Hematopoietic multipotent progenitor cell treated with erythropoietin and hydrocortisone succinate and interleukin-3 and kit ligand, for 15 days (in vitro differentiated cells): Measurements from ENCODE around the gene RYR2.

Experiments used
- DNase-seq: peaks from one replicate; pipeline ENCODE4 v3.0.0-alpha.2; 2015; ENCODE audit warnings: low spot score

The RYR2 gene

DNA sequence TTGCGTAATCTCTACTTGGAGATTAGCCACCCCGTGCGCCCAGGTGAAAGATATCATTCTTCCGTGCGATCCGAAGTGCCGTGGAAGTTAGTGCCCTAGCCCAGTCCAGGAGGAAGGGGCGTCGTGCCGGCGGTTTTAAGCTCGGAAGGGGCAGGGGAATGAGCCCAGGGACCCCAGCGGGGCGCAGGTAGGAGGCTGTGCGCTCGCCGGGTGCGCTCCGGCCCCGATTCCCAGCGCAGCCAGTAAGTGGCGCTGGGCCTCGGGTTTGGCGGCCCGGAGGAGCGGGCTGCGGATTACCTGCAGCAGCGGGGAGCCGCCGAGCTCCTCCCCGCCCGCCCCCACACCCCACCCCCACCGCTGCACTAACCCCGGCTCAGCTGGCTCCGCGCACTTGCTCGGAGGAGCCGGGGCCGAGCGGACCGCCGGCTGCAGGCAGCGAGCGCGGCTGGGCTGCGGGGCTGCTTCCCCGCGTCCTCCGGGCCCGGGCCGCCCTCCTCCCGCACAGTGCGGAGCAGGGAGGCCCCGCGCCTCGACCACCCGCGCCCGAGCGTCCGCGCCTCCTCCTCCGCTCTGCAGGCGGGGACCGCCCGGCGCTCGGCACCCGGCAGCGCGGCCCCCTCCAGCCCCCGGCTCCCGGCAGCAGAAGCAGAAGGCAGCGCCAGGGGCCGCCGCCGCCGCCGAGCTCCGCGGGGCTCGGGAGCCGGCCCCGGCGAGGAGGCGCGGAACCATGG lies at the start of gene RYR2:
TSS of gene RYR2 (plus strand) at position 390 of the 731 bp plus-strand sequence. CDS start at position 728, 338 bp downstream.
- DNase-seq, result no peak

DNA sequence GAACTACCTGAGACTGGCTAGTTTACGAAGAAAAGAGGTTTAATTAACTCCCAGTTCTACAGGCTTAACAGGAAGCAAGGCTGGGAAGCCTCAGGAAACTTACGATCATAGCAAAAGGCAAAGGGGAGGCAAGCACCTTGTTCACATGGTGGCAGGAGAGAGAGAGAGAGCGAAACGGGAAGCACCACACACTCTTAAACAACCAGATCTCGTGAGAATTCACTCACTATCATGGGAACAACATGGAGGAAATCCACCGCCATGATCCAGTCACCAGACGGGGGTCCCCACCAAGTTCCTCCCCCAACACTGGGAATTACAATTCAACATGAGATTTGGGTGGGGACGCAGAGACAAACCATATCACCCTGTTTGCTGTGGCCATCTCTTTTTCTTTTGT lies 49.5 kb upstream of the RYR2 start:
- no peak for DNase-seq

DNA sequence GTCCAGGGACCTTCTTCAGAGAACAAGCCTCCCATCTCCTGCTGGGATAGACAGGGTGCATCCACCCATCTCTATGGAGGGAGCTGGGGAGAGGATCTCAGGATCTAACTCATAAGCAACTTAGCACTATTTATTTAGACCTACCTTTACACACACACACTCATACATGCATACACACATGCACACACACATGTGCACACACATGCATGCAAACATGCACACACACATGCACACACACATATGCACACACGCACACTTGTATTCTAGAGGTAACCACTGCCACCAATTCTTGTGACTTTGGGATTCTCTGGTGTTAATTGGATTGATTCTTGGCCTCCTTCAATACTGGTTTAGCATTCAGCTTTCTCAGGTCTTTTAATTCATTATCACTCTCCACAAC lies 47.5 kb upstream of the RYR2 start:
- no peak for DNase-seq

DNA sequence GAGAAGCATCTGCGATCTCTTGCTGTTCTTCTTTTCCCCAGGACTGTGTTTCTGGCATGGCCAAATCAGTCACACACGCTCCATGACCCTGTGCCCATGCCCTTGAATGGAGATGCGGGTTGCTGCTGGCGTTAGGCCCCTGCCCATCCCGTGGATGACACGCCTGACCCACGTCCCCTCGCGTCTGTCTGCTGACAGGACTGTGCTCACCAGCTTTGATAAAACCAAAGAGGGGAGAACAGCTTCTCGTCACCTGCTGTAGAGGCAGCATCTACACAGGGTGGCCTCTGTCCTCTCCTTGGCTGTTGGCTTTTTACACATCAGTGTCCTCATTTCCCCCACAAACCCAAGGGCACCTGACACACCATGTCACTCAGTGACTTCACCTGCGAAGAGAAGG lies 44.6 kb upstream of the RYR2 start:
- DNase-seq, result no peak

DNA sequence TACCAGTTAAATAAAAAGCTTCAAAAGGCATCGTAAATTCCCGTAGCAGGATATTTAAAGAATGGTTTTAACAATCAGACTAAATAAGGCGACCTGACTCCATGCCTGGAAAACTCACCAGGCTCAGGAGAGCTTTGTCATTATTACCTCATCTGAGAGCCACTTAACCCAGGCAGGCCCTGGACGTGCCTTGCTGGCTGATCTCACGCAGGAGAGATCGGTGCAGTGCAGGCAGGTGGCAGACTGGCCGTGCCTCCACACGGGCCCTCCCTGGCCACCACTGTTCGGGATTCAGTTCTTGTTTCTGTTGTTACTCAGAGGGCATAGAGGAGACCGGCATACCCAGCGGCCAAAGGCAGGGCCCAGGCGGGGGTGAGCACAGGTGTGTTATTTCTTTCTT lies 44.1 kb upstream of the RYR2 start:
- no peak for DNase-seq

DNA sequence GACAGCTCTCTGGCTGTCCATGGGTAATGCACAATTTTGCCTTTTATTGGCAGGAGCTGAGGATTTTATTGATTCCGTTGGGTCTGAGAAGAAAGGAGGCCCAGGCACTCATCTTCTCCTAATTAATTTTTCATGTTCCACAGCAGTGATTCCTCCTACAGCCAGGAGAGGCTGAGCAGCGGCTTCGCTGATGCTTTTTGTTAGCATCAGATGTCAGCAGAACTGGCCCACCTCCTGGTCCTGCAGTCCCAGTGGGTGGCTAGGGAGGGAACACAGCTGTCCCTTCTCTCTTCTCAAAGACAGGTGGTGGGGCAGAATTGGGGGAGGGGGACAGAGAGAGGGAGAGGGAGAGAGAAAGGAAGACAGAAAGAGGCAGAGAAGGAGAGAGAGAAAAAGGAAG lies 43.4 kb upstream of the RYR2 start:
- no peak for DNase-seq

DNA sequence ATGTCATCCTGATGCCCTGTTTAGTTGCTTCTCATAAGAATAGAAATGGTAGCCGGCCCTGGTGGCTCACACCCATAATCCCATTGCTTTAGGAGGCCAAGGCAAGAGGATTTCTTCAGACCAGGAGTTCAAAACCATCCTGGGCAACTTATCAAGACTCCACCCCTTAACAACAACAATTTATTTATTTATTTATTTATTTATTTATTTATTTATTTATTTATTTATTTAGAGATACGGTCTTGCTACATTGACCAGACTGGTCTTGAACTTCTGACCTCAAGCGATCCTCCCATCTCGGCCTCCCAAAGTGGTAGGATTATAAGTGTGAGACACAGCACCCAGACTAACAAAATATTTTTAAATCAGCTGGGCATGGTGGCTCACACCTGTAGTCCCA lies 41.8 kb upstream of the RYR2 start:
- no peak for DNase-seq

DNA sequence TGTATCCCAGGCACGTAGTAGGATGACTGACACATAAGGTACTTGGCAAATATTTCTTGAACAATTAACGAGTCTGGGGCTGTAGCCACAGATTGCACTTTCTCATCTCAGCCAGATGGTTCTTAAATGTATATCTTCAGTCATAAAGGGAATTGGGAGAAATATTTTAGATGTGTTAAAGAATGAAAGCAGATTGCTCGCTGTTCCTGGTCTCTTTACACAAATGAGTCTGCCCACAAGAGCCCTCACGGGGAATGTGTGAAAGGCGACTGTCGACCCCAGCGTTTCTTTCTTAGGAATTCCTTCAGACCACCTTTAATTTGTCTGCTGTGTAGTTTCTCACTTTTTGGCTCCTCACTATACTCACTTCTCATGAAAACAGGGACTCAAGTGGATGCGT lies 38.5 kb upstream of the RYR2 start:
- DNase-seq, result no peak

DNA sequence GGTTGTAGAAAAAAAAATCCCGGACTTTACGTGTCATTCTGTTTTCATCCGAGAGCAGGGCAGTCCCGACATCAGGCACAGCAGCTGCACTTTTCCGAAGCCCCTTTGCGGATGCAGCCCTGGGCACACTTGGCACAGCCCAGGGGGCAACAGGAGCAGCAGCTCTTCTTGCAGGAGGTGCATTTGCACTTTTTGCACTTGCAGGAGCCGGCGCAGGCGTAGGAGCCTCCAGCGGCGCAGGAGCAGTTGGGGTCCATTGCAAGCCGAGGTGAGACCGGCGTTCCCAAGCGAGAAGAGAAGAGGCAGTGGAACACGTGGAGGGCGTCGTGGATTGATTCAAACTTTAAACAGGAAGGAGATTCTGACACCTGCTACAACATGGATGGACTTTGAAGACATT lies 37.9 kb upstream of the RYR2 start, which contains the start of gene MT1HL1:
TSS of gene MT1HL1 (minus strand) at position 326 of the 400 bp plus-strand sequence. CDS start at position 257, 69 bp downstream.
- DNase-seq, result no peak

DNA sequence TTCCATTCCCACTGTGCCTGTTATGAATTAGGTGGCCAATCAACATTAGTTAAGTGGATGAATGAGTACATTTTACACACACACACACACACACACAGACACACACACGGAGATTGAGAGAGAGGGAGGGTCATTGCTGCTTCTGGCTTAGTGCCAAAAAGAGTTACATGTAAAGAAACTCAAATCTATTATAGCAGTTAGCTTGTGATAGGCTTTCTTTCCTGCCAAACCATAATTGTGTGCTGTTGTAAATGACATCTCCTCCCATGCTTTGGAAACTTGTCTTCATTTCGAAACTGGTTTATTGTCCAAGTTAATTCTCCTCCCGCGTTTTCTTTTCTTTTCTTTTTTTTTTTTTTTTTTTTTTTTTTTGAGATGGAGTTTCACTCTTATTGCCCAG lies 36.3 kb upstream of the RYR2 start:
- DNase-seq, result no peak

DNA sequence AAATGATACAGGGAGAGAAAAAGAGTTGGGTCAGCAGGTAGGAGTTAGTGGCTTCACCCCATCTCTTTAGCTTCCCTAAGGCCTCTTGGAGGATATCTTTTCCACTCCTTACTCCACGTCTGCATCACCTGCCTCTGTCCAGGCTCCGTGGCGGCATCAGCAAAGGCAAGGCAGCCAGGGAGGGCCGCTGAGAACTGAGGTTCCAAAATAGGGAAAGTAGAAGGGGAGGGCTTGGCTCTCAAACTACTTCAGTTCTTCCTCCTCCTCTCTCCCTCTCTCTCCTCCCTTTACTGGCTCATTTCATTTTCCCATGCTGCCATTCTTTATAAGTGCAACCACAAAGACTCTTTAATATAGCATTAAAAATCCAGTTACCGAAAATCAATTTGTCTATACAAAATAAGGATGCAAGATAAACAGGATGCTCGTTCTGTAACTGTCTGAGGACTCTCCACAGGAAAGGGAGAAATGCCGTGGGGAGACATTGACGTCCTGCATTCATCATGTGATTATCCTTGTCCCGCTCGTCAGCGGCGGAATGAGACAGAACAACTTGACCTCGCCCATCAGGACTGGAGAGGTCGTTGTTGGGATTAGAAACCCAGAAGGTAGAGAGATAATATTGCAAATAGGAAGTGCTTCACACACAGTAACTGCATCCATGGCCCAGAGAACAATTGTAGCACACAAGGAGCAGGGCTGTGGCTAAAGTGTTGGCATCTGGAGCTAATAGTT lies 34.7 kb upstream of the RYR2 start:
- no peak for DNase-seq

DNA sequence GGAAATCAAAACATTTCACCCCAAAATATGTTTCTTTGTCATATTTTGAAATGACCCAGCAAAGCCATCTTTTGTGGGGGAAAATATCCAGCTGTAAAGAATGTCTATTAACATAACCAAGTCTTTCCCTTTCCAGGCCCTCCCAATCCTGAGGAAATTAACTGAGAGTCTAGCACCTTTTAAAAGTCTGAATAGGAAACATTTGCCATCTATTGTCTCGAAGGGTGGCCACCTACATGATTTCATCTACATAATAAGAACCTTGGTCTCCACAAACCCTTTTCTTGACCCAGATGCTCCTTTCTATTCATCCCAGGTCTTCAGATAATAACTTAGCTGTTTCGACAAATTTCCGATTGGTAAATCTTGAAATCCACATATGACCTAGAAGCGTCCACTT lies 32.4 kb upstream of the RYR2 start:
- no peak for DNase-seq

DNA sequence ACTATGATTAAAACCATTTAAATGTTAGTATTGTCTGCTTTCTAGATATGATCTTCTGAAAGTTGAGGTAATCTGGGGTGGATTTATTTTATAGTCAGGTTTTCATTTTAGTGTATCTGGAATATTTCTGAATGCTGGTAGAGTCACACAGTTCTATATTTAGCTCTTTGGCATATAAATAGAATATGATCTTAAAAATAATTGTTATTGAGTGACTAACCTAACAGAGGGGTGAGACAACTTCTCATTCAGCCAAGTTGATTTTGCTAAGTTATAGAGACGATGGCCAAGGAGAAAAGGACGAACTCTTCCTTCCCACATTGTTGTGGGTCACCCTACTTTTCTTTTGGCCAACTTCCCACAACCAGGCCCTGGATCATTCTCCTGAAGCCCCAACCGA lies 30.6 kb upstream of the RYR2 start:
- no peak for DNase-seq

DNA sequence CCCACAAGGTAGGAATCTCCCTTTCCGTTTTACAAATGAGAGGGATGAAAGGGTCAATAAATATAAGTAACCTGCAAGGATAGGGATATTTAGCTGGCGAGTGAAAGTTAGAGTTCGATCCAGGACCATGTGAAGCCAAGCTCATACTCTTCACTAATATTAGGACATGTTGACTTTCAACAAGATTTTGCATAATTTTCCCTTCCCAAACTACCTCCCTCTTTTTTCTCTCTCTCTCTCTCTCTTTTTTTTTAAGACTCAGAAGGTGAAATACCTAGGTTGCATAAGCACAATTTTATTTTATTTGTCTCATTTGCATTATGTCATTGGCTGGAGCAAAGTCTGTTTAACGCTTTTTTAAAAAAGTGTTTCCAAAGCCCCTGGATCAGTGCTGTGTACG lies 29.6 kb upstream of the RYR2 start:
- no peak for DNase-seq

DNA sequence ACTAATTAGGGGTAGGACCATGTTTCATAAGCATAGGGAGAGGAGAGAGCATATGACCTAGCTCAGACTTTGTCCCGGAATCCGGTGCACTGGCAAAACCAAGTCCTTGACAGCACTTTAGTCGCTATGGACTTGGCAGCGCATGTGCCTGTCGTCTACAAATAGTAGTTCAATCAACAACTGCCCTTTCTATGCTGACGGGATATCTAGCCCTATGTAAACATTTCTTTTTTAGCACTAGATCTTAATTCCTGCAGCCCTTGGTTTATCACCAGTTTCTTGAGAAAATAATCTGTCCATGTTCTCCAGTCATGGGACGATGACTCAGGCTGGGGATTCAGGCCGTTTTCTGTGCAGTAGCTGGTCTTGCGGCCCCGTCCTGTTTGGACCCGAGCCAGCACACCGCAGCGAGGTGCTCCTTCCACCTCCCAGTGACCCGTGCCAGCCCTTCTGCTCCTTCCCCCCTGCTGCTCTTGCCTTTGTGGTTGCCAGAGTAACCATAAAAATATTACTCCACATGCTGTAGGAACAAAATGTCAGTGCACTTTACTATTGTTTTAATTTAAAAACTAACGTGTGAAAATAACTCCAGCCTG lies 29.1 kb upstream of the RYR2 start:
- no peak for DNase-seq

DNA sequence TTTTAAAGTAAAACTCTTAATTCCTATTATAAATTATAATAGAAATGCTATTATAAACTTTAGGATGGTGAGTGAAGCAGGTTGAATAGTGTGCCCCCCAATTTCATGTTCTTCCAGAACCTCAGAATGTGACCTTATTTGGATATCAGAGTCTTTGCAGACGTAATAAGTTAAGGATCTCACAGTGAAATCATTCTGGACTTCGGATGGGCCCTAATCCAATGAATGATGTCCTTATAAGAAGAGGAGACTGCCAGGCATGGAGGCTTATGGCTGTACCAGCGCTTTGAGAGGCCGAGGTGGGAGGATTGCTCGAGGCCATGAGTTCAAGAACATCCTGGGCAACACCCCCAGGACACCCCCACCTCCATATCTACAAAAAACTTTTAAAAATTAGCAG lies 28.4 kb upstream of the RYR2 start:
- DNase-seq, result no peak

DNA sequence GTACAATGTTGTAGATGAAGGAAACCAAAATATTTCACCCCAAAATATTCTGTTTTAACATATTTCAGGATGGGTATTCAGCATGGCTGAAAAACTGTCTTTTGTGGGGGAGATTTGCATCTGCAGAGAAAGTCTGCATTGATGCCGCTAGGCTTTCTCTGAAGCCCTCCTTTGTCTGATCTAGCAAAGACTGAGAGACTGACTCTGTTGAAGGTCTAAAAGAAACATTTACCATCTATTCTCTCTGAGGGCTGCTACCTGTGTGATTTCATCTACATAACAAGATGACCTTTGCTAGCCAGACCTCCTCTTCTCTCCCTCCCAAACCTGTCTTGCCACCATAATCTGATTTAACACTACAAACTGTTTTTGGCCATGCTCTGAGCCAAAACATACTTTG lies 25.4 kb upstream of the RYR2 start:
- no peak for DNase-seq

DNA sequence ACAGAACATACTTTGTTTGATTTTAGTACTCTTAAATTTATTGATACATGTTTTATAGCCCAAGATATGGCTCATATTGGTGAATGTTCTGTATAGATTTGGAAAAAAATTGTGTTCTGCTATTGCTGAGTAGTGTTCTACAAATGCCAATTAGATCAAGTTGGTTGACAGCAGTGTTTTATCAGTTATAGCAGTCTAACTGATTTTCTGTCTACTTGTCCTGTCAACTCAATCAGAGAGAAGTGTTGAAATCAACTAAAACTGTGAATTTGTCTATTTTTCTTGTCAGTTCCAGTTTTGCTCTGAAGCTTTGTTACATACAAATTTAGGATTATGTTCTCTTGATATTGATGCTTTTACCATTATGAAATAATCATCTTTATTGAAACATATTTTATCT lies 23.1 kb upstream of the RYR2 start:
- DNase-seq, result no peak

DNA sequence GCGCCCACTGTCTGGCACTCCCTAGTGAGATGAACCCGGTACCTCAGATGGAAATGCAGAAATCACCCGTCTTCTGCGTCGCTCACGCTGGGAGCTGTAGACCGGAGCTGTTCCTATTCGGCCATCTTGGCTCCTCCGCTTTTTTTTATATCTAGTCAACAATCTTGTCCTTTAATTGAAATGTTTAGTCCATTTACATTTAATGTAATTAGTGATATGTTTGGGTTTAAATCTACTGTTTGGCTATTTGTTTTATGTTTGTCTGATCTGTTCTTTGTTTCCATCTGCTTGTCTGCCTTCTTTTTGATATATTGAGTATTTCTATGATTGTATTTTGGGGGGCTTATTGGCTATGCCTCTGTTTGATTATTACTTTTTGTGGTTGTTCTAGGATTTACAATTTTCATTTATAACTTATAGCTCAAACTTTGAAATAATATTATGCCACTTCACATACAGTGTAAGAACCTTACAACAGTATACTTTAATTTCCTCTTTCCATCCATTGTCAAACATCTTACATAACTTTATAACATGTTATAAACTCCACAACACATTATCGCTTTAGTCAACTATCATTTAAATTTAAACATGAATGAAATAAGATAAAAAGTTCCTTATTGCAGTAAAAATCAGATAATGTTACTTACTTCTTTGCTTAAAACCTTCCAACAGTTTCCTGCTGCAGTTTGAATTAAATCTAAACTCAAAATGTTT lies 16.5 kb upstream of the RYR2 start:
- DNase-seq, result no peak

DNA sequence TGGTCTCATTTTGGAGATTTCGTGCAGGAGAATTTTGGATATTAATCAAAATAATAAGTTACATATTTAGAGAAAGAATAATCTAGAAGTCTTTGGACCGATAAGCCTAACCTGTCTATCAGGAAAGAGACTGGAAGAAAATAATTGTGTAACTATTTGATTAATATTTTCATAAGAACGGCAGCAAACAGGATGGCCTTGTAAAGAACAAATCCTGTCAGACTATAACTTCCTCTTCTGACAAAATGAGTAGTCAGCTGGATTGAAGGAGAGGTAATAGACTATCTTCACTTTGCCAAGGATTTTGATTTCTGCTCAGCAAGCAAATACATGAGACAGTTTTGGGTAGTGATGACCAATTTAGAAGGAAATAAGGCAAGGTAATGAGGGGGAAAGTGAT lies 12.7 kb upstream of the RYR2 start:
- DNase-seq, result no peak

DNA sequence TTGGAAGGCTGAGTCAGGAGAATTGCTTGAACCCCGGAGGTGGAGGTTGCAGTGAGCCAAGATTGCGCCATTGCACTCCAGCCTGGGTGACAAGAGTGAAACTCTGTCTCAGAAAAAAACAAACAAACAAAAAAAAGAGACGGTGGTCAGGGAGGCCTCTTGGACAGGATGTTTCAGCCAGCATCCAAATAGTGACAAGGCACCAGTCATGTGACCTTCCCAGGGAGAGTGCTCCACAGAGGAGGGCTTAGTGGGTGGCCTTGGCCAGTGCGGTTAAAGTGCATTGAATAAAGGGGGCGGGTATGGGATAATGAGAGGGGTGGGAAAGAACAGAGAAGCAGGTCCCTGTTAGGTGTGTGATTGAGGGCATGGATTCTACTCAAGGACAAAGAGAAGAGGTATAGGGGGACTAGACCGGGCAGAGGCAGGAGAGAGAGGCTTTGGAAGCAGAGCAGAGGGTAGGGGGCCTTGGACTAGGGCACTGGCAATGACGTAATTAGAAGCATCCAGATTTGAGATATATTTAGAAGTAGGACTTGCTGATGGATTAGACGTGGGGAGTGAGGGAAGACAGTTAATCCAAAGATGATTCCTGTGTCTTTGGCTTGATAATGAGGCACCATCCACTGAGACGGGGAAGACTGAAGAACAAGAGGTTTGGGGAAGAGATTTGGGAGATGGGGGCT lies 12.0 kb upstream of the RYR2 start:
- DNase-seq, result no peak

DNA sequence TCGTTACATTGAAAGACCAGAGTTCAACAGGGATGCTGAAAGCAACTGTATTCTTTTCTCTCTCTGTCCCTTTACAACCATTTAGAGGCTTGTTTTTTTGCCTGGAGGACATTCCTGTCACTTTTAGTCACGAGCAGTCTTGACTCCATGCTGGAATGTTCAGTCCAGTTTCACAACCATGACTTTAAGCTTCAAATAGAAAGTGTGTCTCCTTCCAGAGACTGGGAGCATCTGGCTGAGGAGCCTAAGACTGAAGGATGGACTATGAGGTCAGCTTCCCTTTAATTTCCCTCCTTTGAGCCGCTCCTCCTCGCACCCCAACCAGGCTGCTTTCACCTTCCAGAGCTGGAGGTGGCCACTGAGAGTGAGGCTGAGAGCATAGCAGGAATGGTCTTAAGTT lies 10.5 kb upstream of the RYR2 start:
- no peak for DNase-seq
